GM20000 (cell line): ENCODE data around the gene SUCO.
"Not testable (repeated sequence)": the region's sequence is repeated elsewhere in the genome, so short reads cannot be mapped to it uniquely, and the experiment has no call there.

ENCODE experiments used
- DNase-seq: peaks from one replicate; pipeline ENCODE4 v3.0.0; 2012; ENCODE audit warnings: low spot score
- CTCF ChIP-seq: IDR thresholded peaks from 2 replicates; pipeline ENCODE4 v1.5.1; 2012; ENCODE audit warnings: mild to moderate bottlenecking, control low read depth; ENCODE audit errors: extremely low read depth, missing control alignments

Gene SUCO

GRCh38 chr1:172489847-172490246 is 43.1 kb upstream of the SUCO start:
- no peak for DNase-seq
- TF ChIP-seq CTCF = no peak

- TF ChIP-seq CTCF = no peak
- no peak for DNase-seq
These were observed 40.5 kb upstream of the SUCO start for GRCh38 chr1:172492421-172492820.

- DNase-seq = no peak
- no peak for TF ChIP-seq CTCF
These were observed 38.8 kb upstream of the SUCO start for GRCh38 chr1:172494166-172494565.

- DNase-seq = not testable (repeated sequence)
These were observed 36.8 kb upstream of the SUCO start for GRCh38 chr1:172496127-172496526.

GRCh38 chr1:172496678-172497077 is 36.3 kb upstream of the SUCO start:
- no peak for TF ChIP-seq CTCF
- DNase-seq = no peak

- DNase-seq = no peak
These were observed 35.7 kb upstream of the SUCO start for GRCh38 chr1:172497230-172497629.

GRCh38 chr1:172498857-172499256 is 34.1 kb upstream of the SUCO start:
- DNase-seq = no peak
- no peak for TF ChIP-seq CTCF

More at GRCh38 chr1:172497230-172497629, 35.7 kb upstream of the SUCO start:
- TF ChIP-seq CTCF = no peak

- DNase-seq = no peak
- TF ChIP-seq CTCF = no peak
These were observed 33.3 kb upstream of the SUCO start for GRCh38 chr1:172499636-172500141.
